ENCODE measurements around the gene ITFG1. TPM values are rescaled to one million over a fixed set of nuclear protein-coding genes. Genes with fewer than 3 reads are reported as not detected.

ITFG1 gene
- total and polyA plus RNA-seq, 11 donors: 13.0 to 102 (median 70.1) TPM

DNA sequence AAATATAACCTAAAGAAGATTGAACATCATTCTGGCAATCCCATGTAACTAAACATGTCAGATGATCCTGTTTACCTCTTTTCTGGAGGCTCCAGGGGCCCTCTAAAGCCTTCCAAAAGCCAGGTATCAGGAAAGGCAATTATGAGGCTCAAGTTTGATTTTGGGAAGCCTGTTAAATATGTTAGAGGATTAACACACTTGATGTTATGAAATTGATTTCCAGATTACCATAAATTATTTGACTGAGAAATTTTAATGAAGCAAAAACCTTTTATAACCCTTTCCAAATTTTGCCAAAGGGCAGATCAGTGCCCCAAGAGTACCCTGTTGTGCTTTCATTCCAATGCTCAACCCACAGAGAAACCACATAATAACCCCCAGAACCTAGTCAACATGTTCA lies 29.6 kb upstream of the ITFG1 start:
- Histone ChIP-seq H3K27me3 (no peaks in the 10 kb centered on the region), H3K36me3 (peaks cover 0 to 4% (median 0%) of the 10 kb centered on the region in 9 donors), H3K27ac (no peak overlapping the region), H3K4me1 (peaks cover 5 to 36% (median 26%) of the 10 kb centered on the region in 12 donors), H3K4me3 (no peak overlapping the region), H3K9me3 (peaks cover 0 to 41% (median 27%) of the 10 kb centered on the region in 12 donors)
- intact Hi-C loops (cut with DNase I): no loop called here
- ATAC-seq (no peak), DNase-seq (no peak)
- TF ChIP-seq, protein P1, sequence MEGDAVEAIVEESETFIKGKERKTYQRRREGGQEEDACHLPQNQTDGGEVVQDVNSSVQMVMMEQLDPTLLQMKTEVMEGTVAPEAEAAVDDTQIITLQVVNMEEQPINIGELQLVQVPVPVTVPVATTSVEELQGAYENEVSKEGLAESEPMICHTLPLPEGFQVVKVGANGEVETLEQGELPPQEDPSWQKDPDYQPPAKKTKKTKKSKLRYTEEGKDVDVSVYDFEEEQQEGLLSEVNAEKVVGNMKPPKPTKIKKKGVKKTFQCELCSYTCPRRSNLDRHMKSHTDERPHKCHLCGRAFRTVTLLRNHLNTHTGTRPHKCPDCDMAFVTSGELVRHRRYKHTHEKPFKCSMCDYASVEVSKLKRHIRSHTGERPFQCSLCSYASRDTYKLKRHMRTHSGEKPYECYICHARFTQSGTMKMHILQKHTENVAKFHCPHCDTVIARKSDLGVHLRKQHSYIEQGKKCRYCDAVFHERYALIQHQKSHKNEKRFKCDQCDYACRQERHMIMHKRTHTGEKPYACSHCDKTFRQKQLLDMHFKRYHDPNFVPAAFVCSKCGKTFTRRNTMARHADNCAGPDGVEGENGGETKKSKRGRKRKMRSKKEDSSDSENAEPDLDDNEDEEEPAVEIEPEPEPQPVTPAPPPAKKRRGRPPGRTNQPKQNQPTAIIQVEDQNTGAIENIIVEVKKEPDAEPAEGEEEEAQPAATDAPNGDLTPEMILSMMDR (IDR thresholded peaks at IDR 0.05): no peak
- no peak for TF ChIP-seq POLR2A (IDR thresholded peaks at IDR 0.05)

GRCh38 chr16:47488051-47488450 lies 27.2 kb upstream of the ITFG1 start:
- H3K4me3 ChIP-seq: no peak overlapping the region
- ATAC-seq: no peak
- H3K27me3 ChIP-seq: no peaks in the 10 kb centered on the region
- intact Hi-C loops (cut with DNase I): no loop called here
- H3K9me3 ChIP-seq: peaks cover 0 to 41% (median 27%) of the 10 kb centered on the region in 12 donors
- H3K4me1 ChIP-seq: peaks cover 0 to 25% (median 15%) of the 10 kb centered on the region in 12 donors
- TF ChIP-seq, protein P1 (IDR thresholded peaks at IDR 0.05): no peak
- no peak for TF ChIP-seq POLR2A (IDR thresholded peaks at IDR 0.05)
- peaks cover 0 to 4% (median 0%) of the 10 kb centered on the region in 9 donors for H3K36me3 ChIP-seq
- DNase-seq: no peak
- no peak overlapping the region for H3K27ac ChIP-seq
- WGBS, 4 donors: 81 to 100% (median 97%) methylated on average over 3 of the region's 3 CpGs

GRCh38 chr16:47486856-47487255 lies 26.0 kb upstream of the ITFG1 start:
- ATAC-seq (no peak), DNase-seq (no peak)
- H3K27ac ChIP-seq: no peak overlapping the region
- H3K4me1 ChIP-seq: peaks cover 0 to 17% (median 7%) of the 10 kb centered on the region in 12 donors
- no peaks in the 10 kb centered on the region for H3K27me3 ChIP-seq
- TF ChIP-seq, protein P1 (IDR thresholded peaks at IDR 0.05): no peak
- peaks cover 0 to 41% (median 27%) of the 10 kb centered on the region in 12 donors for H3K9me3 ChIP-seq
- peaks cover 0 to 4% (median 0%) of the 10 kb centered on the region in 9 donors for H3K36me3 ChIP-seq
- intact Hi-C loops (cut with DNase I): no loop called here
- H3K4me3 ChIP-seq: no peak overlapping the region

GRCh38 chr16:47483616-47484015 lies 22.8 kb upstream of the ITFG1 start:
- WGBS, 4 donors: 78 to 98% (median 97%) methylated on average over 2 of the region's 2 CpGs
- peaks cover 0 to 10% (median 2%) of the 10 kb centered on the region in 12 donors for H3K9me3 ChIP-seq
- no peak overlapping the region for H3K4me3 ChIP-seq
- peaks cover 0 to 32% (median 5%) of the 10 kb centered on the region in 12 donors for H3K4me1 ChIP-seq
- ATAC-seq (no peak), DNase-seq (no peak)
- intact Hi-C loops (cut with DNase I): no loop called here
- H3K27ac ChIP-seq: no peak overlapping the region
- H3K36me3 ChIP-seq: no peaks in the 10 kb centered on the region
- TF ChIP-seq POLR2A (IDR thresholded peaks at IDR 0.05): no peak
- TF ChIP-seq, protein P1 (IDR thresholded peaks at IDR 0.05): no peak
- H3K27me3 ChIP-seq: no peaks in the 10 kb centered on the region

All from heart left ventricle (tissue), 16 donors.